GM18868 (cell line): ENCODE data around the gene LGR6.
A peak's percentile ranks its signal among the peaks of the same experiment; 100 is the strongest.
"Not testable (repeated sequence)": the region's sequence is repeated elsewhere in the genome, so short reads cannot be mapped to it uniquely, and the experiment has no call there.

Experiments used
- ATAC-seq: cut with Tn5 transposase; IDR thresholded peaks from one replicate; pipeline ENCODE4 v1.9.1; 2021; ENCODE audit warnings: mild to moderate bottlenecking, moderate library complexity; ENCODE audit not compliant: unreplicated experiment

The LGR6 gene

DNA sequence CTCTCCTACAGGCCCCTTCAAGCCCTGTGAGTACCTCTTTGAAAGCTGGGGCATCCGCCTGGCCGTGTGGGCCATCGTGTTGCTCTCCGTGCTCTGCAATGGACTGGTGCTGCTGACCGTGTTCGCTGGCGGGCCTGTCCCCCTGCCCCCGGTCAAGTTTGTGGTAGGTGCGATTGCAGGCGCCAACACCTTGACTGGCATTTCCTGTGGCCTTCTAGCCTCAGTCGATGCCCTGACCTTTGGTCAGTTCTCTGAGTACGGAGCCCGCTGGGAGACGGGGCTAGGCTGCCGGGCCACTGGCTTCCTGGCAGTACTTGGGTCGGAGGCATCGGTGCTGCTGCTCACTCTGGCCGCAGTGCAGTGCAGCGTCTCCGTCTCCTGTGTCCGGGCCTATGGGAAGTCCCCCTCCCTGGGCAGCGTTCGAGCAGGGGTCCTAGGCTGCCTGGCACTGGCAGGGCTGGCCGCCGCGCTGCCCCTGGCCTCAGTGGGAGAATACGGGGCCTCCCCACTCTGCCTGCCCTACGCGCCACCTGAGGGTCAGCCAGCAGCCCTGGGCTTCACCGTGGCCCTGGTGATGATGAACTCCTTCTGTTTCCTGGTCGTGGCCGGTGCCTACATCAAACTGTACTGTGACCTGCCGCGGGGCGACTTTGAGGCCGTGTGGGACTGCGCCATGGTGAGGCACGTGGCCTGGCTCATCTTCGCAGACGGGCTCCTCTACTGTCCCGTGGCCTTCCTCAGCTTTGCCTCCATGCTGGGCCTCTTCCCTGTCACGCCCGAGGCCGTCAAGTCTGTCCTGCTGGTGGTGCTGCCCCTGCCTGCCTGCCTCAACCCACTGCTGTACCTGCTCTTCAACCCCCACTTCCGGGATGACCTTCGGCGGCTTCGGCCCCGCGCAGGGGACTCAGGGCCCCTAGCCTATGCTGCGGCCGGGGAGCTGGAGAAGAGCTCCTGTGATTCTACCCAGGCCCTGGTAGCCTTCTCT is 124.6 kb downstream of the LGR6 start:
- ATAC-seq: no peak

DNA sequence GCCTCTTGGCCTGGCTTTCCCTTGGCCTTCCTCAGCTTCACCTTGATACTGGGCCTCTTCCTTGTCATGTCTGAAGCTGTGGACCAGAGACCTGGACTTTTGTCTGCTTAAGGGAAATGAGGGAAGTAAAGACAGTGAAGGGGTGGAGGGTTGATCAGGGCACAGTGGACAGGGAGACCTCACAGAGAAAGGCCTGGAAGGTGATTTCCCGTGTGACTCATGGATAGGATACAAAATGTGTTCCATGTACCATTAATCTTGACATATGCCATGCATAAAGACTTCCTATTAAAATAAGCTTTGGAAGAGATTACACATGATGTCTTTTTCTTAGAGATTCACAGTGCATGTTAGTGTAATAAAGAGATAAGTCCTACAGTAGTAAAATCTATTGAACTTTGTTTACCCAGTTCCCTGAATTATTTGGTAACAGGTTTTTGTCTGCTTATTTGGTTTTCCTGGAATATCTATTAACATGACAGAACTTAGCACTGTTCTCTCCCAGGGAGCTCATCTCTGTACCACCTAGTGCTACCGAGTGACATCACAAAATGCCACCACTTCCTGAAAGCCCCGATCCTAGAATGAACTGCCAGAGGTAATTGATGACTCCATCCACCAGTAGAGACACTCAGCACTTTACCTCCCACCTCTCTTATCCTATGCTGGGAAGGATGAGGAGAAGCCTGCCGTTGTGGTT is 125.9 kb downstream of the LGR6 start:
- no peak for ATAC-seq

GRCh38 chr1:202320081-202320405 is 126.4 kb downstream of the LGR6 start:
- ATAC-seq: no peak

DNA sequence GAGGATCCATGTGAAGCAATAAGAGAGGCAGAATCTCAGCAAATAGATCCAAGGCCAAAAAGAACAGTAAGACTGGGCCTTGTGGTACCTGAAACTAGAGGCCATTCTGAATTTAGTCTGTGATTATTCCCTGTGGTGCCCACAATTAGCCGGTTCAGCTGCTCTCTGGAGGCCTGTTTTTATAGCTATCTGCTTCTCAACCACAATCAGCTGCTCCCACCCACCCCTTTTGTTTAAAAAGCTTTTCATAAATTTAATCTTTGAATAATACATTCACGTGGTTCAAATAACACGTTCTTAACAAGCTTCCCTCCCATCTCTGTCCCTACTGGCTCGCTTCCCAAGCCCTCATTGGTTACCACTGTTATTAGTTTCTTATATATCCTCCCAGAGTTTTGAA is 130.1 kb downstream of the LGR6 start:
- no peak for ATAC-seq

- ATAC-seq: no peak
Observed at GRCh38 chr1:202324646-202325045, 131.0 kb downstream of the LGR6 start.

DNA sequence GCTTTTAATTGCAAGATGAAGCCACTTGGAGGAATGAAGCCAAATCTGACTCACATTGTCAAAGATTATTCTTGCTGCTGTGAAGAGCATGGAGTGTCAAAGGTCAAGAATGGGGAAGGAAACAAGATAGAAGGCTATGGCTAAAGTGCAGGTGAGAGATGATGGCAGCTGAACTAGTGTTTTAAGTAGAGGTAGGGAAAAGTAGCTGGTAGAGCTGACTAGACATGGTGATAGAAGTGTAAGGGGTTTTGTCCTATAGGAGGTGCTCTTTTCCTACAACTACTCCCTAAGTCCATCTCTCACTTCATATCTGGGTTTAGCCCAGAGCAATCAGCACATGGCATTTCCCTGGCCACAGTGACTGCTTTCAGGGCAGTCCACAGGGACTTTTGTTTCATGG is 136.3 kb downstream of the LGR6 start:
- no peak for ATAC-seq

DNA sequence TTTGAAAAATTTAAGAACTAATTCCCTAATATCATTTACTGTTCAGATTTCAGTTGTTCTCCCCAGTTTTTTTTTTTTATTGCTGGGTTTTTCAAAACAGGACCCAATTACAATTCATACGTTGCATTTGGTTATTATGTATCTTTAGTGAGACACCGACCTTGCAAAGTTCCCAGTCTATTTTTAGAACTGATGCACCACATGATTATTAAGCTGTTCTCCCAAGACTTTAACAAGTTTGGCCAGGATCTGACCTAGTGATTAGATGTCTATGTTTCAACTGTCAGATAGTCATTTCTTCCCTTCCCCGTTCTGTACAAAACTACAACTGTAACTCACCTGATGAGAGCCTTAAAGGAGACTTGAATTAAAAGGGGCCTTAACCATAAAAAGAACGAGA is 140.3 kb downstream of the LGR6 start:
- ATAC-seq: no peak

DNA sequence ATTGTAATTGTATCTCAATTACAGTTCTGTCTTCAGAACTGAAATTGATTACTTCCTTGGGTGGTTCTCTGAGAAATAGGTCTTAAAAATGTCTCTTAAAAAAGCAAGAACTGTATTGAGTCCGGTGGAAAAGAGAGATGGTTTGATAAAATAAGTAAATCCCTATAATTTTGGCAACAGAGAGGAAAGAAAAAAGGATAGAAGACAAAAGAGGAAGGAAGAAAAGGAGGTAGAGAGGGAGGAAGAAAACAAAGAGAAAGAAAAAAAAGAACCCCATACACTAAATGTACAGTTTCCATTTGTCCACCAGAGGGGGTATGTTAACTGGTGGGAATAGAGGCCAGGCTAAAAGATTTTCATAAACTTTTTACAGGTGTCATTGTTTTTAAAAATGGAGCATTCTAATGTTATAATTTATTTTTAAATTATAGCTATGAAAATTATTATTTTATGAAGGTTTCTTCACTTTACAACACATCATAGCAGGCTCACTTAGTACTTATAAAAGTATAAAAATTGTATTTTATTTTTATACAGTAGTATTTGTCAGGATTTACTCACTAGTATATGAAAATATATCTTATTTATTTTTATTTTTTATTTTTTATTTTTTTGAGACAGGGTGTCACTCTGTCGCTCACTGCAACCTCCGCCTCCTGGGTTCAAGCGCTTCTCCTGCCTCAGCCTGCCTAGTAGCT is 150.2 kb downstream of the LGR6 start:
- ATAC-seq: no peak

- ATAC-seq: no peak
Observed at GRCh38 chr1:202348005-202348508, 154.5 kb downstream of the LGR6 start.

- ATAC-seq: peak; percentile 97
Observed at GRCh38 chr1:202348509-202349205, 155.1 kb downstream of the LGR6 start, which contains the start of gene PPP1R12B. Gene PPP1R12B, plus strand, starts transcription at chr1:202348699. Its CDS starts 153 bp downstream, at chr1:202348852.

DNA sequence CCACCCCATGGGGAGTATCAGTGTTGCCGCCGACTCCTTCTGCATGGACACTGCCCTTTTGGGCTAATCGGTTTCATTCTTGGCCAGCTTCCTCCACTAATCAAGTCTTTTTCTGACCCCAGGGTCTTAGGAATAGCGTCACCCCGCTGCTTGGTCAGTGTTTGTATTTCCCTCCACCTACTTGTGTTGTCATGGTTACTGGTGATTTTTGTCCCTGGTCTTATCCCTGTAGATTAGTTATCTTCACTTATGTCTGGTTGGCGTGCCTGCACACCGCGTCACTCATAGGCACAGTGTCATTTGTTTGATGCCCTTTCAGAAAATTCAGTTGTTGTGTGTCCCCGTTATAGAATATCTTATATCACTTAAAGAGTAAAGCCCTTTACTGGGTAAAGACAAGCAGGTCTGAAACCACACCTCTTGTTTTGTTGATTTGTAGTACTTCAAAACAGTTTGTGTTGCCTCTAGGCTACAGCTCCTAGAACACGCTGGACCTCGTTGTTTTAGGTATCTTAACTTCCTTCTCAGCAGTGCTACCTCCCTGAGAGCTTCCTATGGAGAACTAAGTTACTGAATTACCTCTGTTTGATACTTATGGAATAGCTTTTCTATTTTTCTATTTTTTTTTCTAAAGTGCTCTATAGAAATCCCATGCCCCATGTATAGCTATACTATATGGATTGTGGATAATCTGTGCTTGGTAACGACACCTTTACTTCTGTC is 155.8 kb downstream of the LGR6 start:
- ATAC-seq: no peak

- ATAC-seq: no peak
Observed at GRCh38 chr1:202351725-202352124, 158.1 kb downstream of the LGR6 start.

DNA sequence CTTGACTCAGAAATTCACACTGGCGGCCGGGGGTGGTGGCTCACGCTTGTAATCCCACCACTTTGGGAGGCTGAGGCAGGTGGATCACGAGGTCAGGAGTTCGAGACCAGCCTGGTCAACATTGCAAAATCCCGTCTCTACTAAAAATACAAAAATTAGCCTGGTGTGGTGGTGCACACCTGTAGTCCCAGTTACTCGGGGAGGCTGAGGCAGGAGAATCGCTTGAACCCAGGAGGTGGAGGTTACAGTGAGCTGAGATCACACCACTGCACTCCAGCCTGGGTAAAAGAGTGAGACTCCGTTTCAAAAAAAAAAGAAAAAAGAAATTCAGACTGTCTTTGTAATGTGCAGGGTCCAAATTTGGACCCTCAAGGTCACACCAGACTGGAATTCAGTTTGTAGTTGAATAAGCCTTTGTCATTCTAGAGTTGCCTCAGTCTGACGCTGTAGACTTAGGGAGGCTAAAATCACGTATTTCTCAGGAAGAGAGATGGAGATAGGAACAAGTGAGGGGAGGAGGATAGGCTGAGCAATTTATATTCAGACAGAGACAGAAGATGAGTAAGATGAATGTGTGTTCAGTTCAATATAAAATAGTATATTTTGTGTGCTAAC is 159.1 kb downstream of the LGR6 start:
- ATAC-seq: not testable (repeated sequence)

DNA sequence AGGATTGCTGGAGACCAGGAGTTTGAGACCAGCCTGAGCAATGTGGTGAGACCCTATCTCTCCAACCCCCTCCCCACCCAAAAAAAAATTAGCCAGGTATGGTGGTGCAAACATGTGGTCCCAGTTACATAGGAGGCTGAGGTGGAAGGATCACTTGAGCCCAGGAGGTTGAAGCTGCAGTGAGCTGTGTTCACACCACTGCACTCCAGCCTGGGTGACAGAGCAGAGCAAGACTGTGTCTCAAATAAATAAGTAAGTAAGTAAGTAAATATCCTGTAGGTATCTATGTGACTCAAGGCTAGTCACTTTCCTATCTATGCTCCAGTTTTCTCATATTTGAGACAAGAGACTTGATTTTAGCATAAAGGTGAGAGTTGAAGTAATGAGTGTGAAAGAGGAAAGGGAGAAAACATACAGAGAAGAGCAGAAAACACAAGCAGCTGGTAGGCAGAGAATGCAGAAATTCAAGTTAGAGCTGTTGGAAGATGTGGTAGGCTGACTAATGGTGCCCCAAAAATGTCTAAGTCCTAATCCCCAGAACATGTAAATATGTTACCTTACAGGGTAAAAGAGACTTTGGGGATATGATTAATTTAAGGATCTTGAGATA is 162.4 kb downstream of the LGR6 start:
- no peak for ATAC-seq

DNA sequence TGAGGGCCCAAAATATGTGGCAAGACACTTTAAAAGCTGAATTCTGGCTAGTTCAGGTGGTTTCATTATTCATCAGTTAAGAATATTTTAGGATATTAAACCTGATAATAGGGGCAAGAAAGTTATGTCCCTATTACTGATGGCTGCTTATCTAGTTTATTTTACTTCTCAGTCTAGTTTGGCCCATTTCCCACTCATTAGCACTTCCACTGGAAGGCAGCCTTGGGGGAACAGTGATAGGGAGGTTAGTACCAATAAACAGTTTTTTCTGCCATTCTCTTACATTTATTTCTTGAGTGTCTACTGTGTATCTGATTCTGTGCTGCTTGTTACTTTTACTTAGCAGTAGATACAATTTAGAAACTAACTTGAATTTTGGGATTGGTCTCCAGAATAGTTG is 163.9 kb downstream of the LGR6 start:
- no peak for ATAC-seq

- no peak for ATAC-seq
Observed at GRCh38 chr1:202361224-202361623, 167.6 kb downstream of the LGR6 start.

DNA sequence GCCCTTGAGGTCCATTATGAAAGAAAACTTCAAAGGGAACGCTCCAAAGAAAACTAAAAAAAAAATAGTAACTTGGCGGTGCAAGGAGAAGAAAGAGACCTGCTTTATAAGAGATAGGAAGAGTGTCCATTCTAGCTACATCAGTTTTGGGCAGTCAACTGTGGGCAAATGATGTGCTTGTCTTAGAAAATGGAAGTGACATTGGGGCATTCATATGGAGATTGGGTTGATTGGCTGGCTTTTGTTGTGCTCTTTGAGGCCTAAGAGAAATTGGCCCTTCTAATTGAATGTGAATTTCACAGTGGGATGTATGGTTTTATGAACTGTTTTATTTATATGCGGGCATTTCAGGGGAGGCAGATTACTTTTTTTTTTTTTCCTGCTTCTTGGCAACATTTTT is 168.1 kb downstream of the LGR6 start:
- ATAC-seq: no peak

- ATAC-seq: no peak
Observed at GRCh38 chr1:202362212-202362611, 168.6 kb downstream of the LGR6 start.
